ENCODE measurements around the gene ANTXR1. TPM values are rescaled to one million over a fixed set of nuclear protein-coding genes. Genes with fewer than 3 reads are reported as not detected.

Gene ANTXR1
- polyA plus RNA-seq, 1 donor (not counting 4 experiments of a cell fraction or from before 2014, with no cell fraction given) = 20.4 TPM

- no peak overlapping the region for H2AFZ ChIP-seq (ENCODE audit: control insufficient read depth, low read length)
- H4K20me1 ChIP-seq (ENCODE audit: control insufficient read depth, extremely low read depth, insufficient read depth, low read length) = no peaks in the 10 kb centered on the region
- H3K4me3 ChIP-seq (ENCODE audit: control insufficient read depth in 2 of 3, extremely low read depth in 1 of 3, insufficient read depth in 2 of 3, low read depth in 1 of 3, low read length in 3 of 3) = no peak overlapping the region
- no peak for DNase-seq (ENCODE audit: low read depth, low spot score)
- no peak for FAIRE-seq
- no peaks in the 10 kb centered on the region for H3K4me1 ChIP-seq (ENCODE audit: control insufficient read depth, extremely low read depth, insufficient read depth, low read length)
- H3K9ac ChIP-seq (ENCODE audit: control insufficient read depth, extremely low read depth, insufficient read depth, low read length) = no peak overlapping the region
- H3K79me2 ChIP-seq (ENCODE audit: control insufficient read depth, insufficient read depth, low read length) = no peaks in the 10 kb centered on the region
- H3K27me3 ChIP-seq (ENCODE audit: control insufficient read depth, extremely low read depth, insufficient read depth, low read length) = no peaks in the 10 kb centered on the region
- no peak overlapping the region for H3K27ac ChIP-seq (ENCODE audit: control insufficient read depth, insufficient read depth, low read length)
- dilution Hi-C loops (cut with MboI; ENCODE audit: extremely low pct_ligation_motif_present, low sequenced_read_pairs) = no loop called here
- no peaks in the 10 kb centered on the region for H3K9me1 ChIP-seq (ENCODE audit: control insufficient read depth, extremely low read depth, insufficient read depth, low read length)
- no peaks in the 10 kb centered on the region for H3K36me3 ChIP-seq (ENCODE audit: control insufficient read depth in 2 of 2, extremely low read depth in 1 of 2, insufficient read depth in 2 of 2, low read length in 2 of 2)
- TF ChIP-seq CTCF (optimal IDR thresholded peaks at IDR 0.05 in 1 of 3, IDR thresholded peaks at IDR 0.05 in 1 of 3, conservative IDR thresholded peaks at IDR 0.05 in 1 of 3; ENCODE audit: extremely low read depth in 1 of 3, insufficient read depth in 2 of 3, low read length in 3 of 3) (no peak), EZH2 (IDR thresholded peaks at IDR 0.05; ENCODE audit: low read length) (no peak)
- no peaks in the 10 kb centered on the region for H3K9me3 ChIP-seq (ENCODE audit: control insufficient read depth, low read depth, low read length)
- no peak overlapping the region for H3K4me2 ChIP-seq (ENCODE audit: control insufficient read depth, extremely low read depth, insufficient read depth, low read depth, low read length)
Measured at GRCh38 chr2:69241093-69241492, 228.1 kb downstream of the ANTXR1 start.

- Histone ChIP-seq H3K4me3 (ENCODE audit: control insufficient read depth in 2 of 3, extremely low read depth in 1 of 3, insufficient read depth in 2 of 3, low read depth in 1 of 3, low read length in 3 of 3) (no peak overlapping the region), H2AFZ (ENCODE audit: control insufficient read depth, low read length) (no peak overlapping the region), H4K20me1 (ENCODE audit: control insufficient read depth, extremely low read depth, insufficient read depth, low read length) (no peaks in the 10 kb centered on the region), H3K9me3 (ENCODE audit: control insufficient read depth, low read depth, low read length) (no peaks in the 10 kb centered on the region), H3K27me3 (ENCODE audit: control insufficient read depth, extremely low read depth, insufficient read depth, low read length) (no peaks in the 10 kb centered on the region), H3K36me3 (ENCODE audit: control insufficient read depth in 2 of 2, extremely low read depth in 1 of 2, insufficient read depth in 2 of 2, low read length in 2 of 2) (peaks cover 0 to 1% of the 10 kb centered on the region in 2 experiments), H3K9me1 (ENCODE audit: control insufficient read depth, extremely low read depth, insufficient read depth, low read length) (no peaks in the 10 kb centered on the region), H3K4me2 (ENCODE audit: control insufficient read depth, extremely low read depth, insufficient read depth, low read depth, low read length) (no peak overlapping the region), H3K27ac (ENCODE audit: control insufficient read depth, insufficient read depth, low read length) (no peak overlapping the region), H3K79me2 (ENCODE audit: control insufficient read depth, insufficient read depth, low read length) (no peaks in the 10 kb centered on the region), H3K4me1 (ENCODE audit: control insufficient read depth, extremely low read depth, insufficient read depth, low read length) (no peaks in the 10 kb centered on the region), H3K9ac (ENCODE audit: control insufficient read depth, extremely low read depth, insufficient read depth, low read length) (no peak overlapping the region)
- DNase-seq (ENCODE audit: low read depth, low spot score) = no peak
- TF ChIP-seq EZH2 (IDR thresholded peaks at IDR 0.05; ENCODE audit: low read length) (no peak), CTCF (optimal IDR thresholded peaks at IDR 0.05 in 1 of 3, IDR thresholded peaks at IDR 0.05 in 1 of 3, conservative IDR thresholded peaks at IDR 0.05 in 1 of 3; ENCODE audit: extremely low read depth in 1 of 3, insufficient read depth in 2 of 3, low read length in 3 of 3) (no peak)
- no peak for FAIRE-seq
- dilution Hi-C loops (cut with MboI; ENCODE audit: extremely low pct_ligation_motif_present, low sequenced_read_pairs) = no loop called here
Measured at GRCh38 chr2:69241664-69242514, 228.9 kb downstream of the ANTXR1 start.

Measured in keratinocyte (primary cell).